Measurements from ENCODE around the gene ZNF277.

ZNF277 gene

GRCh38 chr7:112290065-112290464 lies 83.6 kb downstream of the ZNF277 start:
- no peak for TF ChIP-seq CTCF (IDR thresholded peaks at IDR 0.05)

- no peak for TF ChIP-seq CTCF (IDR thresholded peaks at IDR 0.05)
Observed at GRCh38 chr7:112292162-112292561, 85.7 kb downstream of the ZNF277 start.

- TF ChIP-seq CTCF (IDR thresholded peaks at IDR 0.05), result no peak
Observed at GRCh38 chr7:112293416-112293815, 86.9 kb downstream of the ZNF277 start.

GRCh38 chr7:112296432-112296831 lies 89.9 kb downstream of the ZNF277 start:
- TF ChIP-seq CTCF (IDR thresholded peaks at IDR 0.05), result no peak

- no peak for TF ChIP-seq CTCF (IDR thresholded peaks at IDR 0.05)
Observed at GRCh38 chr7:112297681-112298080, 91.2 kb downstream of the ZNF277 start.

- no peak for TF ChIP-seq CTCF (IDR thresholded peaks at IDR 0.05)
Observed at GRCh38 chr7:112298543-112299100, 92.1 kb downstream of the ZNF277 start.

GRCh38 chr7:112300072-112300471 lies 93.6 kb downstream of the ZNF277 start:
- TF ChIP-seq CTCF (IDR thresholded peaks at IDR 0.05), result no peak

- TF ChIP-seq CTCF (IDR thresholded peaks at IDR 0.05), result no peak
Observed at GRCh38 chr7:112300831-112301407, 94.4 kb downstream of the ZNF277 start.
